Measurements from ENCODE around the gene EFHD2.

Gene EFHD2

DNA sequence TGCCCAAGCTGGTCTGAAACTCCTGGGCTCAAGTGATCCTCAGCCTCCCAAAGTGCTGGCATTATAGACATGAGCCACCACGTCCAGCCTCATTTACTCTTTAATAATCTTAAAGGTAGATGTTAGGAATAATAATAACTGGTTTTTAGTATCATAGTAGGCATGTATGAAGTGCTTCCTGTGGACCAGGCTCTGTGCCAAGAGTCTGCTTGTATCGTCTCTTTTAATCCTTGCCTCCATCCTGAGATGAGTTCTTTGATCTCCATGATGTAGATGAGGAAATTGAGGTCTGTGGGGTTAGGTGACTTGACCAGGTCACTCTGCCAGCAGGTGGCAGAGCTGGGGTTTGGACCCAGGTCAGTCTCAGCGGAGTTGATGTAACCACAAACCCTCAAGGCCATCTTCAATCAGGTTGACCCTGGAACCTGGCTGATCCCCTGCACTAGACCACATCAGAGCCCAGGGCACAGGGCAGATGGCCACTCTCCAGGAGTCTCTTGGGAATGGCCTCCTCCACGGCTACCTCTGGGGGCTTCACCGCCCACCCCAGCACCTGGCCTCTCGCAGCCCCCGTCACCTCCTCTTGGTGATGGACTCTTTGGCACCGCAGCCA, 11.3 kb downstream of the EFHD2 start:
- TF ChIP-seq, protein P1, sequence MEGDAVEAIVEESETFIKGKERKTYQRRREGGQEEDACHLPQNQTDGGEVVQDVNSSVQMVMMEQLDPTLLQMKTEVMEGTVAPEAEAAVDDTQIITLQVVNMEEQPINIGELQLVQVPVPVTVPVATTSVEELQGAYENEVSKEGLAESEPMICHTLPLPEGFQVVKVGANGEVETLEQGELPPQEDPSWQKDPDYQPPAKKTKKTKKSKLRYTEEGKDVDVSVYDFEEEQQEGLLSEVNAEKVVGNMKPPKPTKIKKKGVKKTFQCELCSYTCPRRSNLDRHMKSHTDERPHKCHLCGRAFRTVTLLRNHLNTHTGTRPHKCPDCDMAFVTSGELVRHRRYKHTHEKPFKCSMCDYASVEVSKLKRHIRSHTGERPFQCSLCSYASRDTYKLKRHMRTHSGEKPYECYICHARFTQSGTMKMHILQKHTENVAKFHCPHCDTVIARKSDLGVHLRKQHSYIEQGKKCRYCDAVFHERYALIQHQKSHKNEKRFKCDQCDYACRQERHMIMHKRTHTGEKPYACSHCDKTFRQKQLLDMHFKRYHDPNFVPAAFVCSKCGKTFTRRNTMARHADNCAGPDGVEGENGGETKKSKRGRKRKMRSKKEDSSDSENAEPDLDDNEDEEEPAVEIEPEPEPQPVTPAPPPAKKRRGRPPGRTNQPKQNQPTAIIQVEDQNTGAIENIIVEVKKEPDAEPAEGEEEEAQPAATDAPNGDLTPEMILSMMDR (IDR thresholded peaks at IDR 0.05; ENCODE audit: low read length, missing control alignments): no peak
- DNase-seq (ENCODE audit: low read depth): no peak
- no peak overlapping the region for H3K4me3 ChIP-seq (replicated peaks; ENCODE audit: low read depth, low read length)

GRCh38 chr1:15422871-15423270, 13.2 kb downstream of the EFHD2 start:
- TF ChIP-seq, protein P1 (IDR thresholded peaks at IDR 0.05; ENCODE audit: low read length, missing control alignments): no peak
- no peak for DNase-seq (ENCODE audit: low read depth)
- H3K4me3 ChIP-seq (replicated peaks; ENCODE audit: low read depth, low read length): no peak overlapping the region

DNA sequence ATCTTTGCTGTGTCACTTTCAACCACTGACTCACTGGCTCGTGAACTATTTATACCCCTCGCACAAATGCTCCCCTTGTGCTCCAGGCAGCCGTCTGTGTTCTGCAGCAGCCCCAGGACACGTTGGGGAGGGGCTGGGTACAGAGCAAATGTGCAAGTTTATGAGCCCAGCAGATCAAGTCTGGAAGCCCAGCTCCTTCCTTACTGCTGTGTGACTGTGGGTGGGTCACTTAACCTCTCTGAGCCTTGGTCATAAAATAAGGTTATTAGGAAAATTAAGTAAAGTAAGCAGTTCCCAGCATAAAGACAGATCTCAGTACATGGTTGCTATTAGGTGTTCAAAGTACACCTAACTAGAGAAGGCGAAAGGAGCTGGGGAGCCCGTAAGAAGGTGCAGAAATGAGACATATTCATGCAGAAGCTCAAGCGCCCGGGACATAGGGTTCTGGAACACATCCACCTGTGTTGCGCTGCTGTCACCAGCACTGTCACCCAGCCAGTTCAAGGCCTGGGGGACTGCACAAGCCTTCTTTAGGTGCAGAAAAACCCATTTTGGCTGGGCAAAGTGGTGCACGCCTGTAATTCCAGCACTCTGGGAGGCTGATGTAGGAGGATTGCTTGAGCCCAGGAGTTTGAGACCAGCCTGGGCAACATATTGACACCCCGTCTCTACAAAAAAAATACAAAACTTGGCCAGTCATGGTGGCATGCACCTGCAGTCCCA, 13.8 kb downstream of the EFHD2 start:
- TF ChIP-seq, protein P1 (IDR thresholded peaks at IDR 0.05; ENCODE audit: low read length, missing control alignments): no peak
- no peak for DNase-seq (ENCODE audit: low read depth)
- H3K4me3 ChIP-seq (replicated peaks; ENCODE audit: low read depth, low read length): no peak overlapping the region

DNA sequence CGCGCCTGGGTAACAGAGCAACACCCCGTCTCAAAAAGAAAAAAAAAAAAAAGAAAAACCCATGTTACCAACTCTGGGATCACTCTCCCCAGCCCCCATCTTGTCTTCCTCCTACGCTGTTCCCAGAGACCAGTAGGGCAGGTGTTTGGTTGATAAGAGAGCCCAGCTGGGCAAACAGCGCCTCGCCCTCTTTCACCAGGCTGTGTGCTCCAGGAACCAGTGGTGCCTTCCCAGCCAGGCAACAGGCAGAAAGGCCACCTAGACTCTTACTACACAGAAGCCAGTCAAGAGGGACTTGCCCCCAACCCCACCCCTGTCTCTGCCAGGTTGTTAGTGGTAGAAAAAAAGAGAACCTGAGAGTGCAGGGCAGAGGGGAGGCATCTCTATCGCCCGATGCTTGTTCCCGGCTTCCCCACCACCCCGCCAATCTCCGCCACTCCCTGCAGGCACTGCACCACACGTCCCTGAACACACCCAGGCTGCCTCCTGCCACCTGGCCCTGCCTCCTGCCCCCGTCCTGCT, 14.5 kb downstream of the EFHD2 start:
- DNase-seq (ENCODE audit: low read depth): no peak
- TF ChIP-seq, protein P1 (IDR thresholded peaks at IDR 0.05; ENCODE audit: low read length, missing control alignments): no peak
- H3K4me3 ChIP-seq (replicated peaks; ENCODE audit: low read depth, low read length): no peak overlapping the region

DNA sequence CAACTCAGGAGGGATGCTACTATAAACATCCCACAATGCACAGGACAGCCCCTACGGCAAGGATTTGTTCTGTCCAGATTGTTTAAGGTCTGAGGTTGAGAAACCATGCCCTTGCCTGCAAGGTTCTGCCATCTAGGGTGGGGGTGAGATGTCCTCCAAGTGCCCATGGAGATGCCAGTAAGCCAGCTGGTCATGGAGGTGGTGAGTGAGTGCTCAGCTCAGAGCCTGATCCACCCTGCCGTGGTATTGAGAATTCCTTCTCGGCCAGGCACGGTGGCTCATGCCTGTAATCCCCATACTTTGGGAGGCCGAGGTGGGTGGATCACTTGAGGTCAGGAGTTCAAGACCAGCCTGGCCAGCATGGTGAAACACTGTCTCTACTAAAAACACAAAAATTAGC, 15.3 kb downstream of the EFHD2 start:
- no peak for DNase-seq (ENCODE audit: low read depth)
- TF ChIP-seq, protein P1 (IDR thresholded peaks at IDR 0.05; ENCODE audit: low read length, missing control alignments): no peak

DNA sequence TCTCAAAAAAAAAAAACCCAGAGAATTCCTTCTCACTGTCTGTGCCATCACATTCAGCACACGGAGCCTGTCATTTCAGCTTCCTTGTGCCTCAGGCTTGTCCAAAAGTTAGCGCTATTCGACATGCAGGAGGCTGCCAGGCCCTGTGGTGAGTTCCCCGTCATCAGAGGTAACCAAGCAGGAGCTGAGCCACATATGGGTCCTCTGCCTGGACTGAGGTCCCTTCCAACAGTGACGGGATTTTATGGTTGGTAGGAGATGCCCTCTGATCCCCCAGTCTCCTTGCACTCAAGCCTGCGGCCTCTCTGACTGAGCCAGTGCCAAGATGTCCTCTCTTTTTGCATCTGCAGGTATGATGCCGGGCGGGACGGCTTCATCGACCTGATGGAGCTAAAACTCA, 15.8 kb downstream of the EFHD2 start:
- H3K4me3 ChIP-seq (replicated peaks; ENCODE audit: low read depth, low read length): no peak overlapping the region
- no peak for DNase-seq (ENCODE audit: low read depth)
- TF ChIP-seq, protein P1 (IDR thresholded peaks at IDR 0.05; ENCODE audit: low read length, missing control alignments): no peak

More for the DNA sequence above, 15.3 kb downstream of the EFHD2 start:
- no peak overlapping the region for H3K4me3 ChIP-seq (replicated peaks; ENCODE audit: low read depth, low read length)
